ENCODE data around the gene CASKIN2. TPM values are rescaled to one million over a fixed set of nuclear protein-coding genes. Genes with fewer than 3 reads are reported as not detected.
A peak's percentile ranks its signal among the peaks of the same experiment; 100 is the strongest.

Gene CASKIN2
- total RNA-seq, 1 experiment from 2014 or later, result 41.8 TPM

DNA sequence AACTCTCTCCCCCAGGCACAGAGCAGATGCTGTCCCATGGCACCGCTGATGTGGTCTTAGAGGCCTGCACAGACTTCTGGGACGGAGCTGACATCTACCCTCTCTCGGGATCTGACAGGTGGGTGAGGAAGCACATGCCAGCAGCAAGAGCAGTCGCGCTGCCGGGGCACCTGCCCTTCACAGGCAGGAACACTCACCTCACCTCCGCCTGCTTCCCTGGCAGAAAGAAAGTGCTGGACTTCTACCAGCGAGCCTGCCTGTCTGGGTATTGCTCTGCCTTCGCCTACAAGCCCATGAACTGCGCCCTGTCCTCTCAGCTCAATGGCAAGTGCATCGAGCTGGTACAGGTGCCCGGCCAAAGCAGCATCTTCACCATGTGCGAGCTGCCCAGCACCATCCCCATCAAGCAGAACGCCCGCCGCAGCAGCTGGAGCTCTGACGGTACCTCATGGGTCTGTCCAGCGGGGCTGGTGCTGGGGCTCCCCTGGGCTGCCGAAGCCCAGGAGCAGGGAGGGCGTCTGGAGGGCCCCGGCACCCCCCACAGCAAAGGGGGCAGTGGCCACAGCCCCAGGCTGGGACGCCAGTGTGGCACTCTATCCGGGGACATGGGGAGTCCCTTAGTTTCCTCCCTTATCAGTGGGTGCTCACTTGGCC is 21.7 kb downstream of the CASKIN2 start:
- Mint-ChIP-seq H3K4me1 (ENCODE audit: low read depth, unreplicated experiment) (no peaks in the 10 kb centered on the region), H3K9me3 (ENCODE audit: unreplicated experiment) (no peaks in the 10 kb centered on the region), H3K36me3 (ENCODE audit: insufficient read depth, unreplicated experiment) (peaks cover 27% of the 10 kb centered on the region), H3K4me3 (ENCODE audit: unreplicated experiment) (no peak overlapping the region), H3K27ac (ENCODE audit: unreplicated experiment) (no peak overlapping the region), H3K27me3 (ENCODE audit: insufficient read depth, unreplicated experiment) (no peaks in the 10 kb centered on the region)
- ChIA-PET POLR2A (no interaction called here), CTCF (no interaction called here)
- intact Hi-C loops (cut with micrococcal nuclease; ENCODE audit: unreplicated experiment), result no loop called here
- H3K4me1 ChIP-seq, result no peaks in the 10 kb centered on the region
- H3K4me3 ChIP-seq (ENCODE audit: low read depth, low read length), result no peak overlapping the region
- BruUV-seq (replicated peaks), result no TSS peak
- no peaks in the 10 kb centered on the region for H3K9me3 ChIP-seq
- no peaks in the 10 kb centered on the region for H3K27me3 ChIP-seq (replicated peaks; ENCODE audit: control insufficient read depth, insufficient read depth, low read length)
- no peak for TF ChIP-seq CTCF (IDR thresholded peaks at IDR 0.05; ENCODE audit: insufficient read depth in 1 of 2, low read depth in 1 of 2, low read length in 1 of 2, severe bottlenecking in 1 of 2, unreplicated experiment in 1 of 2)
- DNase-seq, result no peak
- peaks cover 2% of the 10 kb centered on the region for H3K36me3 ChIP-seq (ENCODE audit: control insufficient read depth, insufficient read depth, low read length)

- TSS peak; percentile 35 for BruUV-seq (replicated peaks)
- ChIA-PET CTCF (no interaction called here), POLR2A (no interaction called here)
- no peaks in the 10 kb centered on the region for H3K4me1 ChIP-seq
- Mint-ChIP-seq H3K27ac (ENCODE audit: unreplicated experiment) (no peak overlapping the region), H3K4me1 (ENCODE audit: low read depth, unreplicated experiment) (no peaks in the 10 kb centered on the region), H3K9me3 (ENCODE audit: unreplicated experiment) (no peaks in the 10 kb centered on the region), H3K36me3 (ENCODE audit: insufficient read depth, unreplicated experiment) (peaks cover 18% of the 10 kb centered on the region), H3K27me3 (ENCODE audit: insufficient read depth, unreplicated experiment) (no peaks in the 10 kb centered on the region), H3K4me3 (ENCODE audit: unreplicated experiment) (no peak overlapping the region)
- no peak for DNase-seq
- H3K9me3 ChIP-seq, result no peaks in the 10 kb centered on the region
- intact Hi-C loops (cut with micrococcal nuclease; ENCODE audit: unreplicated experiment), result no loop called here
- H3K36me3 ChIP-seq (ENCODE audit: control insufficient read depth, insufficient read depth, low read length), result peaks cover 2% of the 10 kb centered on the region
- no peaks in the 10 kb centered on the region for H3K27me3 ChIP-seq (replicated peaks; ENCODE audit: control insufficient read depth, insufficient read depth, low read length)
- TF ChIP-seq CTCF (IDR thresholded peaks at IDR 0.05; ENCODE audit: insufficient read depth in 1 of 2, low read depth in 1 of 2, low read length in 1 of 2, severe bottlenecking in 1 of 2, unreplicated experiment in 1 of 2), result no peak
- no peak overlapping the region for H3K4me3 ChIP-seq (ENCODE audit: low read depth, low read length)
Observed at GRCh38 chr17:75492555-75493168, 22.7 kb downstream of the CASKIN2 start.

GRCh38 chr17:75491680-75492079 is 23.7 kb downstream of the CASKIN2 start:
- ChIA-PET CTCF (interaction anchor here (0.7 kb wide), 1 partner anchor 34 kb away, joined by 3 read pairs; the partner anchor contains the start of gene LLGL2), POLR2A (interaction anchor here (0.5 kb wide), 1 partner anchor 61 kb away, joined by 3 read pairs; no protein-coding TSS in a partner anchor)
- intact Hi-C loops (cut with micrococcal nuclease; ENCODE audit: unreplicated experiment), result no loop called here
- Mint-ChIP-seq H3K27me3 (ENCODE audit: insufficient read depth, unreplicated experiment) (no peaks in the 10 kb centered on the region), H3K4me3 (ENCODE audit: unreplicated experiment) (no peak overlapping the region), H3K9me3 (ENCODE audit: unreplicated experiment) (no peaks in the 10 kb centered on the region), H3K27ac (ENCODE audit: unreplicated experiment) (no peak overlapping the region), H3K36me3 (ENCODE audit: insufficient read depth, unreplicated experiment) (peaks cover 19% of the 10 kb centered on the region), H3K4me1 (ENCODE audit: low read depth, unreplicated experiment) (peaks cover 7% of the 10 kb centered on the region)
- no peak for DNase-seq
- H3K9me3 ChIP-seq, result no peaks in the 10 kb centered on the region
- no peak for TF ChIP-seq CTCF (IDR thresholded peaks at IDR 0.05; ENCODE audit: insufficient read depth in 1 of 2, low read depth in 1 of 2, low read length in 1 of 2, severe bottlenecking in 1 of 2, unreplicated experiment in 1 of 2)
- BruUV-seq (replicated peaks), result no TSS peak
- no peak overlapping the region for H3K4me3 ChIP-seq (ENCODE audit: low read depth, low read length)
- H3K36me3 ChIP-seq (ENCODE audit: control insufficient read depth, insufficient read depth, low read length), result peaks cover 2% of the 10 kb centered on the region
- no peaks in the 10 kb centered on the region for H3K27me3 ChIP-seq (replicated peaks; ENCODE audit: control insufficient read depth, insufficient read depth, low read length)
- H3K4me1 ChIP-seq, result no peaks in the 10 kb centered on the region

Measured in Caco-2 (cell line).